GM19023 (cell line): ENCODE measurements around the gene UBE4B.

Source experiments
- ATAC-seq: cut with Tn5 transposase; IDR thresholded peaks from one replicate; pipeline ENCODE4 v1.9.1; 2021; ENCODE audit warnings: mild to moderate bottlenecking, moderate library complexity; ENCODE audit not compliant: unreplicated experiment

The UBE4B gene

GRCh38 chr1:10033359-10033845, 644 bp downstream of the UBE4B start:
- ATAC-seq = peak; percentile 21

GRCh38 chr1:10042746-10043145, 10.0 kb downstream of the UBE4B start:
- no peak for ATAC-seq

GRCh38 chr1:10045480-10046355, 13.0 kb downstream of the UBE4B start:
- ATAC-seq = no peak

DNA sequence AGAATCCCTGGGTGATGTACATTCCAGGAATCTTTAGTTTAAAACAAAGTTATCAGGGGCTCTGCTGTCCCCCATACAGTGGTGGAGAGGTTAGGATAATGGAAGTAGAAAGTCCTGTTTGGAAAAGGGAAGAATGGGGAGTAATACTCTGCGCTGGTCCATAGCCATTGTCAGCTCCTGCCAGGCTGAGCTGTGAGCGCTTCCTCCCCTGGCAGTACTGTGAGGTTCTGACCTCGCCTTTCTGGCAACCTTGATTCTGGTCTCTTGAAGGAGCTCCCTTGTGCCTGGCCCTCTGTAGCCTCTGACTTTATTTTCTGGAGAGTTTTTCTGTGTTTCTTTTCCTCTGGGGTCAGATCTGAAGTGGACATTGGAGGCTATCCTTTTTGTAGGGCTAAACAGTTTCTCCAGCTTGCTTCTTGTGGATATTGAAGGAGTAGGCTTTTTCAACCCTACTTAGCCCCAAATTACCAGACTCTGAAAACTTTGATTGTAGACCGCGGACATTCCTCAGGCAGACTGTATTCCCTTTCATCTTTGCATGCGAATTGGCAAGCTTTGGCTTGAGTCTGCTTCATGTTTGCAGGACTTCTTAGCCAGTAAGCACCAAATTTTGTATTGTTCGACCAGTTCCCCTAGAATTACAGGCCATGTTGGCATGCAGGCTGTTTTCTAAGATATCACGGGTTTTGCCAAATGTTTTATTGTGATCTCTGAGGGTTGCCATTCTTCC, 13.8 kb downstream of the UBE4B start:
- ATAC-seq = no peak

DNA sequence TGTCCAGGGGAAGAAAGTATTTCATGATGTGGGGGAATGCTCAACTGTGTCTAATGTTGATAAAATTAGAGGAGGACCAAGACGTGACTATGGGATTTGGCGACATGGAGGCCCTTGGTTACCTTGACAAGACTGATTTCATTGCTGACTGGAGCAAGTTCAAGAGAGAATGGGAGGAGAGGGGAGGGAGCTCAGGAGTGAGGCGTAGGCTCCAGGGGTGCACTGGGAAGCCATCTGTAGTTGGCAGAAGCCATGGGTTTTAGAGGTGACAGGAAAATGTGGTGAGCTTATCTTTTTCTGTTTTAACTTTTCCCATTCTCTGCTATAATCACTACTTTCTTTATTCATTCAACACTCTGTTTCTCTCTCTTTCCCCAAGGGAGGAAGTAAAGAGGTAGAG, 15.8 kb downstream of the UBE4B start:
- no peak for ATAC-seq

- ATAC-seq = no peak
Measured at GRCh38 chr1:10050611-10051010, 17.9 kb downstream of the UBE4B start.

- no peak for ATAC-seq
Measured at GRCh38 chr1:10051656-10052055, 18.9 kb downstream of the UBE4B start.

- no peak for ATAC-seq
Measured at GRCh38 chr1:10052347-10052746, 19.6 kb downstream of the UBE4B start.

- no peak for ATAC-seq
Measured at GRCh38 chr1:10054465-10054864, 21.7 kb downstream of the UBE4B start.

- no peak for ATAC-seq
Measured at GRCh38 chr1:10056599-10056987, 23.8 kb downstream of the UBE4B start.

GRCh38 chr1:10057343-10057742, 24.6 kb downstream of the UBE4B start:
- no peak for ATAC-seq

GRCh38 chr1:10057796-10058195, 25.0 kb downstream of the UBE4B start:
- ATAC-seq = no peak

- ATAC-seq = no peak
Measured at GRCh38 chr1:10059342-10059718, 26.6 kb downstream of the UBE4B start.

- no peak for ATAC-seq
Measured at GRCh38 chr1:10060311-10061100, 27.7 kb downstream of the UBE4B start.

DNA sequence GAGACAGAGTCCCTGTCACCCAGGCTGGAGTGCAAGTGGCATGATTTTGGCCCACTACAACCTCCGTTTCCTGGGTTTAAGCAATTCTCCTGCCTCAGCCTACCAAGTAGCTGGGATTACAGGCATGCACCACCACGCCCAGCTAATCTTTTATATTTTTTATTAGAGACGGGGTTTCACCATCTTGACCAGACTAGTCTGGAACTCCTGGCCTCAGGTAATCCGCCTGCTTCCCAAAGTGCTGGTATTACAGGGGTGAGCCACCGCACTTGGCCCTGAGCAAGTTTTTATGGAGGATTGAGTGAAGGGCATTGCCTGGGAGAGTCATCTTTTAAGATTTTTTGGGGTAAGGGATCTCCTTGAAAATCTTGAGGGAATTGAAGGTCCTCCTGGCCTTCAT, 28.5 kb downstream of the UBE4B start:
- no peak for ATAC-seq

DNA sequence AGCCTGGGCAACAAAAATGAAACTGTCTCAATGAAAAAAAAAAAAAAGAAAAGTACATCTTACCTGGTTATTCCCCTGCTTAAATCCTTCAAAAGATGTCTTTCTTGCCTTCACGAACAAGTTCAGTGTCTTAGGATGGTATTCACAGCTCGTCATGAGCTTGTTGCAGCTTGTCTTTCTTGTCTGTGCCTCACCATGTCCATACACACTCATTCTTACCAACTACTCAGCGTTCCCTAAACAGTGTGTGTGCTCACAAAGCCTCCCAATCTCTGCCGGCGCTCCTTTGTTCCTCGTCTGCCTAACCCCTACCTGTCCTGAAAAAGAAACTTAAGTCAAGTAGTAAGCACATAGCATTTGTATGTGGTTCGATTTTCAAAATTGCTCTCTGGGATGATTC, 31.1 kb downstream of the UBE4B start:
- no peak for ATAC-seq

GRCh38 chr1:10064416-10065343, 31.9 kb downstream of the UBE4B start:
- no peak for ATAC-seq

DNA sequence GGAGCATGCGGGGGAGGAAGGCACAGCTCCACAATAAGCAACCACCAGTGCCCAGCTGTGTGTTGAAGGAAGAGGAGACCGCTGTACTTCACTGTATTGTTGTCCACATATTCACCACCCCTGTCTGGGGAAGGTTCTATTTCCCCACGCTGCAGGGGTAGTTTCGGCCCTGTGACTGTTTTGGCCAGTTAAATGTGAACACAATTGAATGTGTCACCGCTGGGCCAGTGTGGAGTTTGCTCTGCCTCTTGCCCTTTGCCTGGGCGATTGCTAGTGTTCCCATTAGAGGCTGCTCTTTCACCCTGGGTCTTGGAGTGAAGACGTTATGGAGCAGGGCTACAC, 32.6 kb downstream of the UBE4B start:
- no peak for ATAC-seq

GRCh38 chr1:10065760-10066159, 33.0 kb downstream of the UBE4B start:
- no peak for ATAC-seq

- ATAC-seq = no peak
Measured at GRCh38 chr1:10068605-10069294, 36.0 kb downstream of the UBE4B start.
